Endothelial cell of umbilical vein (primary cell): Measurements from ENCODE around the gene SLC39A11.

Experiments
- TF ChIP-seq, protein P1 (sequence below), 2 donors: IDR thresholded peaks; 1 replicate in 1 of 2; 2 replicates in 1 of 2; pipeline ENCODE4 v1.5.1; 2011; ENCODE audit warnings: low read length in 2 of 2, mild to moderate bottlenecking in 2 of 2, moderate library complexity in 2 of 2, control low read depth in 1 of 2, inconsistent platforms in 1 of 2, low read depth in 1 of 2; ENCODE audit not compliant: insufficient read depth in 1 of 2; ENCODE audit errors: extremely low read depth in 1 of 2
- TF ChIP-seq, protein P2 (sequence below): IDR thresholded peaks from 2 replicates; pipeline ENCODE4 v1.6.1; 2011; ENCODE audit not compliant: insufficient read depth, insufficient read length

DNA sequence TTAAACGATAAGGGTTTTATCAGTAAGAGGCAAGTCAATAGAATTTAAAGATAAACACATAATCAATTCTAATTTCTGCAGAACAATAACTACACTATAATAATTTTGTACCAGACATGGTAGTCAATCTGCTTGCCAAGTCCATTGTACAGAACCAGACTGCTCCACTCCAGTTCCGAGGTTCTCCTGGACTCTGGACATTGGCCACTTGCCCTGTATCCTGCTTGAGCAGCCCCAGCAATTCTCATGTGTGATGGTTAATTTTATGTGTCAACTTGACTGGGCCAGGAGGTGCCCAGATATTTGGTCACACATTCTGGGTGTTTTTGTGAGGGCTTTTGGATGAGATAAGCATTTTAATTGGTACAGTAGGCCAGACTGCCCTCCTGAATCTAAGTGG is 384.6 kb downstream of the SLC39A11 start:
- TF ChIP-seq, protein P1, sequence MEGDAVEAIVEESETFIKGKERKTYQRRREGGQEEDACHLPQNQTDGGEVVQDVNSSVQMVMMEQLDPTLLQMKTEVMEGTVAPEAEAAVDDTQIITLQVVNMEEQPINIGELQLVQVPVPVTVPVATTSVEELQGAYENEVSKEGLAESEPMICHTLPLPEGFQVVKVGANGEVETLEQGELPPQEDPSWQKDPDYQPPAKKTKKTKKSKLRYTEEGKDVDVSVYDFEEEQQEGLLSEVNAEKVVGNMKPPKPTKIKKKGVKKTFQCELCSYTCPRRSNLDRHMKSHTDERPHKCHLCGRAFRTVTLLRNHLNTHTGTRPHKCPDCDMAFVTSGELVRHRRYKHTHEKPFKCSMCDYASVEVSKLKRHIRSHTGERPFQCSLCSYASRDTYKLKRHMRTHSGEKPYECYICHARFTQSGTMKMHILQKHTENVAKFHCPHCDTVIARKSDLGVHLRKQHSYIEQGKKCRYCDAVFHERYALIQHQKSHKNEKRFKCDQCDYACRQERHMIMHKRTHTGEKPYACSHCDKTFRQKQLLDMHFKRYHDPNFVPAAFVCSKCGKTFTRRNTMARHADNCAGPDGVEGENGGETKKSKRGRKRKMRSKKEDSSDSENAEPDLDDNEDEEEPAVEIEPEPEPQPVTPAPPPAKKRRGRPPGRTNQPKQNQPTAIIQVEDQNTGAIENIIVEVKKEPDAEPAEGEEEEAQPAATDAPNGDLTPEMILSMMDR (IDR thresholded peaks at IDR 0.05; ENCODE audit: extremely low read depth in 1 of 2, insufficient read depth in 1 of 2, low read depth in 1 of 2, low read length in 2 of 2), result no peak
- TF ChIP-seq, protein P2, sequence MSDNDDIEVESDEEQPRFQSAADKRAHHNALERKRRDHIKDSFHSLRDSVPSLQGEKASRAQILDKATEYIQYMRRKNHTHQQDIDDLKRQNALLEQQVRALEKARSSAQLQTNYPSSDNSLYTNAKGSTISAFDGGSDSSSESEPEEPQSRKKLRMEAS, result no peak
